Fibroblast of mammary gland (primary cell): Measurements from ENCODE around the gene CNTN6.

ENCODE experiments used
- DNase-seq: peaks from one replicate; pipeline ENCODE4 v3.0.0-alpha.2; 2010; ENCODE audit warnings: low read depth
- H3K4me3 ChIP-seq: 2 replicates; pipeline ENCODE4 v1.5.1; 2011; ENCODE audit warnings: low read depth, mild to moderate bottlenecking, low read length, moderate library complexity; ENCODE audit not compliant: control insufficient read depth
- CTCF ChIP-seq: conservative IDR thresholded peaks from 2 replicates; pipeline ENCODE4 v1.5.1; 2011; ENCODE audit warnings: low read depth, low read length, inconsistent platforms; ENCODE audit not compliant: control insufficient read depth, insufficient read depth

The CNTN6 gene

DNA sequence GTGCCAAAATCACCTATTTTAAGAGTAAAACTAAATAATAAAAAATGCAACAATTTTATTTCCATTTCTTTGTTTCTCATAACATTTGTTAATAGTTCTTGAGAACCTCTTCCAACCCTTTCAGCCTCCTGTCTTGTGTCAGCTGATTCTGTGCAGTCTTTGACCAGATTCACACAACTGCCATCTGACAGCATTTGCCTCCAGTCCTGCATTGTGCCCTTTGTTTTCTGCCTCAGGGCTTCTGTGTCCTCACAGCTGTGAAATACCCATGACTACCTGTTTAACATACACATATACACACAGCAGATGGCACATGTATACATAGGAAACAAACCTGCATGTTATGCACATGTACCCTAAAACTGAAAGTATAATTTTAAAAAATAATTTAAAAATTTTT lies 13.2 kb upstream of the CNTN6 start:
- H3K4me3 ChIP-seq: no peak overlapping the region
- TF ChIP-seq CTCF: no peak
- no peak for DNase-seq

DNA sequence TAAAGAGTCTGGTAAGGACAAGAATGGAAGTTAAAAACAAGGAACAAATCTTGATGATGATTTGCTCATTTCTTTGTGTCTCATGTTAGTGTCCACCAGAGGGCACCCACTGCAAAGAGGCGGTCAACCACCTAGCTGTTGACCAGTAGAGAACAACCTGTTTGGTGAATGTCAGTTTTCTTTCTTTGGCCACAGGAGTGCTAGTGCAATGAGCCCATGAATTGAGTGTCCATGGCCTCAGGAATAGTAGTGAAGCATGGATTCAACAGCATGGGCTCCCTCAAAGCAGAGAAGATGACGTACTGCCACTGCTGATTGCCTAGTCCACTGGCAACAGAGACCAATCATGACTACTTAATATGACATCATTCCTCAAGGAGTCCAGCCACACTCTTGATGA lies 10.7 kb upstream of the CNTN6 start:
- H3K4me3 ChIP-seq: no peak overlapping the region
- DNase-seq: peak; percentile 68
- peak; percentile 96 for TF ChIP-seq CTCF

GRCh38 chr3:1087066-1087560 lies 5.7 kb upstream of the CNTN6 start:
- DNase-seq: peak; percentile 91
- peak; percentile 38 for TF ChIP-seq CTCF
- H3K4me3 ChIP-seq: no peak overlapping the region

- TF ChIP-seq CTCF: no peak
- H3K4me3 ChIP-seq: no peak overlapping the region
- DNase-seq: no peak
These were observed 4.3 kb upstream of the CNTN6 start for GRCh38 chr3:1088503-1088902.

- H3K4me3 ChIP-seq: no peak overlapping the region
- DNase-seq: no peak
- no peak for TF ChIP-seq CTCF
These were observed 1.5 kb upstream of the CNTN6 start for GRCh38 chr3:1091286-1091685.

- TF ChIP-seq CTCF: no peak
- H3K4me3 ChIP-seq: no peak overlapping the region
- DNase-seq: no peak
These were observed 763 bp upstream of the CNTN6 start for GRCh38 chr3:1092061-1092460.

- no peak for DNase-seq
- H3K4me3 ChIP-seq: no peak overlapping the region
- TF ChIP-seq CTCF: no peak
These were observed 393 bp downstream of the CNTN6 start for GRCh38 chr3:1093217-1093616.
